ENCODE measurements around the gene PDE6A. TPM values are rescaled to one million over a fixed set of nuclear protein-coding genes. Genes with fewer than 3 reads are reported as not detected.

PDE6A gene
- total RNA-seq, 1 donor from 2014 or later = under 0.01 TPM

- peak in 1 of 2 donors; percentile 51 for DNase-seq (ENCODE audit: low read depth in 2 of 2)
Measured at GRCh38 chr5:149839761-149840160, 104.8 kb downstream of the PDE6A start.

- DNase-seq (ENCODE audit: low read depth in 2 of 2) = peak in 1 of 2 donors; percentile 60
Measured at GRCh38 chr5:149838881-149839739, 105.5 kb downstream of the PDE6A start.

- peak; percentile 43 to 81 for DNase-seq (ENCODE audit: low read depth in 2 of 2)
Measured at GRCh38 chr5:149837680-149838269, 106.8 kb downstream of the PDE6A start.

GRCh38 chr5:149836451-149837139 lies 108.0 kb downstream of the PDE6A start:
- DNase-seq (ENCODE audit: low read depth in 2 of 2) = no peak

- DNase-seq (ENCODE audit: low read depth in 2 of 2) = peak; percentile 87 to 88
Measured at GRCh38 chr5:149834246-149834855, 110.2 kb downstream of the PDE6A start.

GRCh38 chr5:149833116-149833827 lies 111.3 kb downstream of the PDE6A start:
- no peak for DNase-seq (ENCODE audit: low read depth in 2 of 2)

- DNase-seq (ENCODE audit: low read depth in 2 of 2) = no peak
Measured at GRCh38 chr5:149832636-149833035, 112.0 kb downstream of the PDE6A start.

- peak in 1 of 2 donors; percentile 48 for DNase-seq (ENCODE audit: low read depth in 2 of 2)
Measured at GRCh38 chr5:149831492-149831891, 113.1 kb downstream of the PDE6A start.

- DNase-seq (ENCODE audit: low read depth in 2 of 2) = no peak
Measured at GRCh38 chr5:149830579-149830978, 114.0 kb downstream of the PDE6A start.

GRCh38 chr5:149829954-149830353 lies 114.6 kb downstream of the PDE6A start:
- DNase-seq (ENCODE audit: low read depth in 2 of 2) = no peak

- peak; percentile 84 to 91 for DNase-seq (ENCODE audit: low read depth in 2 of 2)
Measured at GRCh38 chr5:149828161-149829011, 116.2 kb downstream of the PDE6A start.

GRCh38 chr5:149827546-149827945 lies 117.0 kb downstream of the PDE6A start:
- no peak for DNase-seq (ENCODE audit: low read depth in 2 of 2)

GRCh38 chr5:149827086-149827485 lies 117.5 kb downstream of the PDE6A start:
- DNase-seq (ENCODE audit: low read depth in 2 of 2) = no peak

- DNase-seq (ENCODE audit: low read depth in 2 of 2) = no peak
Measured at GRCh38 chr5:149826574-149826973, 118.0 kb downstream of the PDE6A start.

- peak; percentile 33 to 80 for DNase-seq (ENCODE audit: low read depth in 2 of 2)
Measured at GRCh38 chr5:149824846-149825245, 119.7 kb downstream of the PDE6A start.

GRCh38 chr5:149824120-149824519 lies 120.5 kb downstream of the PDE6A start:
- peak in 1 of 2 donors; percentile 41 for DNase-seq (ENCODE audit: low read depth in 2 of 2)

- no peak for DNase-seq (ENCODE audit: low read depth in 2 of 2)
Measured at GRCh38 chr5:149823375-149823774, 121.2 kb downstream of the PDE6A start.

GRCh38 chr5:149822301-149822700 lies 122.3 kb downstream of the PDE6A start:
- DNase-seq (ENCODE audit: low read depth in 2 of 2) = no peak

GRCh38 chr5:149820536-149821510 lies 123.8 kb downstream of the PDE6A start:
- DNase-seq (ENCODE audit: low read depth in 2 of 2) = no peak
